Large intestine (tissue), 3 donors: ENCODE results near the gene SLC6A6. TPM values are rescaled to one million over a fixed set of nuclear protein-coding genes. Genes with fewer than 3 reads are reported as not detected.

Experiments
- DNase-seq, 2 donors: peaks; one replicate each; pipeline versions ENCODE4 v3.0.0 to v3.0.0-alpha.2; 2013
- H3K27ac ChIP-seq: one replicate; pipeline ENCODE4 v1.5.1; 2013; ENCODE audit warnings: low read length
- H3K27me3 ChIP-seq: 2 replicates; pipeline ENCODE4 v1.6.1; 2013; ENCODE audit warnings: low read length; ENCODE audit not compliant: control insufficient read depth, insufficient read depth
- H3K36me3 ChIP-seq: 2 replicates; pipeline ENCODE4 v1.6.1; 2013; ENCODE audit warnings: low read length; ENCODE audit not compliant: control insufficient read depth, insufficient read depth
- H3K4me1 ChIP-seq: one replicate; pipeline ENCODE4 v1.6.1; 2013; ENCODE audit warnings: low read length; ENCODE audit not compliant: control insufficient read depth, insufficient read depth
- H3K4me3 ChIP-seq: one replicate; pipeline ENCODE4 v1.5.1; 2013; ENCODE audit warnings: low read length
- H3K9me3 ChIP-seq: one replicate; pipeline ENCODE4 v1.6.1; 2013; ENCODE audit warnings: mild to moderate bottlenecking, low read depth, low read length, moderate library complexity; ENCODE audit not compliant: control insufficient read depth
- WGBS: methylation state at CpG from one replicate; pipeline ENCODE4 v1.1.5; 2013; ENCODE audit warnings: low lambda C conversion rate; ENCODE audit not compliant: insufficient coverage; 5-methylcytosine and 5-hydroxymethylcytosine counted together
- polyA plus RNA-seq: library from polyadenylated mRNA; unstranded; fragments of 120-200 nt; gene quantifications from one replicate; pipeline ENCODE4 v1.2.1, GENCODE V29; 2013

The SLC6A6 gene
- polyA plus RNA-seq, 1 donor, result 16.4 TPM

- no CpG with 5 or more reads among the region's 5 CpGs for WGBS
- Histone ChIP-seq H3K27ac (no peak overlapping the region), H3K27me3 (peaks cover 2% of the 10 kb centered on the region), H3K4me1 (peaks cover 12% of the 10 kb centered on the region), H3K36me3 (no peaks in the 10 kb centered on the region), H3K4me3 (no peak overlapping the region), H3K9me3 (no peaks in the 10 kb centered on the region)
- DNase-seq, result no peak
Measured at GRCh38 chr3:14363991-14364390, 38.4 kb upstream of the SLC6A6 start.

- no peak for DNase-seq
Measured at GRCh38 chr3:14364580-14365292, 37.7 kb upstream of the SLC6A6 start.

GRCh38 chr3:14366248-14366647, 36.2 kb upstream of the SLC6A6 start:
- Histone ChIP-seq H3K4me3 (no peak overlapping the region), H3K9me3 (no peaks in the 10 kb centered on the region), H3K27ac (no peak overlapping the region), H3K36me3 (no peaks in the 10 kb centered on the region), H3K27me3 (peaks cover 2% of the 10 kb centered on the region), H3K4me1 (peaks cover 29% of the 10 kb centered on the region)
- DNase-seq, result no peak
- no CpG with 5 or more reads among the region's 8 CpGs for WGBS

More at GRCh38 chr3:14364580-14365292, 37.7 kb upstream of the SLC6A6 start:
- Histone ChIP-seq H3K36me3 (no peaks in the 10 kb centered on the region), H3K27ac (no peak overlapping the region), H3K4me1 (peaks cover 17% of the 10 kb centered on the region), H3K27me3 (peaks cover 2% of the 10 kb centered on the region), H3K9me3 (no peaks in the 10 kb centered on the region), H3K4me3 (no peak overlapping the region)
- no CpG with 5 or more reads among the region's 8 CpGs for WGBS

GRCh38 chr3:14366915-14367823, 35.2 kb upstream of the SLC6A6 start:
- WGBS, result 79% methylated on average over 4 of the region's 22 CpGs
- no peak overlapping the region for H3K27ac ChIP-seq
- peaks cover 2% of the 10 kb centered on the region for H3K27me3 ChIP-seq
- peaks cover 32% of the 10 kb centered on the region for H3K4me1 ChIP-seq
- no peaks in the 10 kb centered on the region for H3K36me3 ChIP-seq
- H3K9me3 ChIP-seq, result no peaks in the 10 kb centered on the region
- no peak for DNase-seq
- no peak overlapping the region for H3K4me3 ChIP-seq

GRCh38 chr3:14368146-14368545, 34.3 kb upstream of the SLC6A6 start:
- H3K9me3 ChIP-seq, result no peaks in the 10 kb centered on the region
- peaks cover 39% of the 10 kb centered on the region for H3K4me1 ChIP-seq
- no peak overlapping the region for H3K4me3 ChIP-seq
- no peak overlapping the region for H3K27ac ChIP-seq
- WGBS, result no CpG with 5 or more reads among the region's 10 CpGs
- DNase-seq, result no peak
- H3K27me3 ChIP-seq, result peaks cover 2% of the 10 kb centered on the region
- no peaks in the 10 kb centered on the region for H3K36me3 ChIP-seq

- WGBS, result no CpG with 5 or more reads among the region's 2 CpGs
- no peak for DNase-seq
- H3K27me3 ChIP-seq, result peaks cover 2% of the 10 kb centered on the region
- no peak overlapping the region for H3K4me3 ChIP-seq
- H3K27ac ChIP-seq, result no peak overlapping the region
- H3K4me1 ChIP-seq, result peaks cover 39% of the 10 kb centered on the region
- no peaks in the 10 kb centered on the region for H3K9me3 ChIP-seq
- no peaks in the 10 kb centered on the region for H3K36me3 ChIP-seq
Measured at GRCh38 chr3:14368885-14369284, 33.5 kb upstream of the SLC6A6 start.

GRCh38 chr3:14369675-14370669, 32.4 kb upstream of the SLC6A6 start:
- WGBS, result no CpG with 5 or more reads among the region's 15 CpGs
- H3K4me3 ChIP-seq, result no peak overlapping the region
- H3K4me1 ChIP-seq, result peaks cover 28% of the 10 kb centered on the region
- no peaks in the 10 kb centered on the region for H3K36me3 ChIP-seq
- peak; percentile 52 to 71 for DNase-seq
- H3K9me3 ChIP-seq, result no peaks in the 10 kb centered on the region
- peaks cover 2% of the 10 kb centered on the region for H3K27me3 ChIP-seq
- no peak overlapping the region for H3K27ac ChIP-seq

- no peak overlapping the region for H3K27ac ChIP-seq
- no peaks in the 10 kb centered on the region for H3K36me3 ChIP-seq
Measured at GRCh38 chr3:14370720-14371572, 31.5 kb upstream of the SLC6A6 start.

More at GRCh38 chr3:14370720-14371572, 31.5 kb upstream of the SLC6A6 start:
- H3K27me3 ChIP-seq, result peaks cover 2% of the 10 kb centered on the region
- no CpG with 5 or more reads among the region's 14 CpGs for WGBS
- H3K4me1 ChIP-seq, result peaks cover 27% of the 10 kb centered on the region
- DNase-seq, result no peak
- H3K9me3 ChIP-seq, result no peaks in the 10 kb centered on the region
- no peak overlapping the region for H3K4me3 ChIP-seq
